Endodermal cell (in vitro differentiated cells): ENCODE data around the gene CFL1. TPM values are rescaled to one million over a fixed set of nuclear protein-coding genes. Genes with fewer than 3 reads are reported as not detected.

ENCODE experiments used
- DNase-seq: peaks from one replicate; pipeline ENCODE4 v3.0.0-alpha.2; 2017
- H3K27ac ChIP-seq: 2 replicates; pipeline ENCODE4 v1.5.1; 2013; ENCODE audit warnings: mild to moderate bottlenecking, low read depth, low read length, moderate library complexity
- H3K27me3 ChIP-seq: 2 replicates; pipeline ENCODE4 v1.6.1; 2013; ENCODE audit warnings: mild to moderate bottlenecking, low read length, moderate library complexity; ENCODE audit not compliant: insufficient read depth, control insufficient read depth, poor library complexity, severe bottlenecking
- H3K36me3 ChIP-seq: 2 replicates; pipeline ENCODE4 v1.7.0; 2013; ENCODE audit warnings: mild to moderate bottlenecking, low read length, moderate library complexity; ENCODE audit not compliant: control insufficient read depth, insufficient read depth
- H3K4me1 ChIP-seq: one replicate; pipeline ENCODE4 v1.7.0; 2013; ENCODE audit warnings: low read length; ENCODE audit not compliant: control insufficient read depth, insufficient read depth
- H3K4me3 ChIP-seq: 2 replicates; pipeline ENCODE4 v1.5.1; 2013; ENCODE audit warnings: mild to moderate bottlenecking, low read length, moderate library complexity
- H3K9ac ChIP-seq: 2 replicates; pipeline ENCODE4 v1.6.1; 2013; ENCODE audit warnings: mild to moderate bottlenecking, low read length, moderate library complexity; ENCODE audit not compliant: poor library complexity, severe bottlenecking; ENCODE audit errors: extremely low read depth
- H3K9me3 ChIP-seq: 2 replicates; pipeline ENCODE4 v1.6.1; 2013; ENCODE audit warnings: mild to moderate bottlenecking, low read length, moderate library complexity; ENCODE audit not compliant: control insufficient read depth
- H3K27ac Mint-ChIP-seq: 2 replicates; pipeline ENCODE4 v1.8.0; 2020; ENCODE audit warnings: mixed read lengths
- H3K27me3 Mint-ChIP-seq: 2 replicates; pipeline ENCODE4 v1.8.0; 2021; ENCODE audit warnings: mild to moderate bottlenecking, mixed read lengths; ENCODE audit not compliant: insufficient read depth
- H3K36me3 Mint-ChIP-seq: 2 replicates; pipeline ENCODE4 v1.8.0; 2020; ENCODE audit warnings: low read depth, mixed read lengths
- H3K4me1 Mint-ChIP-seq: 2 replicates; pipeline ENCODE4 v1.8.0; 2020; ENCODE audit warnings: mixed read lengths
- H3K4me3 Mint-ChIP-seq: 2 replicates; pipeline ENCODE4 v1.8.0; 2020; ENCODE audit warnings: mild to moderate bottlenecking, moderate library complexity, mixed read lengths
- H3K9me3 Mint-ChIP-seq: 2 replicates; pipeline ENCODE4 v1.8.0; 2020; ENCODE audit warnings: mild to moderate bottlenecking, mixed read lengths
- WGBS, 2 experiments: methylation state at CpG; one replicate each; pipeline versions ENCODE4 v1.1.5 to v1.1.7; 2013; ENCODE audit warnings: missing lambda C conversion rate in 2 of 2, mixed read lengths in 1 of 2; ENCODE audit not compliant: insufficient coverage in 1 of 2, insufficient read length in 1 of 2; 5-methylcytosine and 5-hydroxymethylcytosine counted together
- total RNA-seq, 2 donors: library from RNA; stranded (reverse); fragmentation: NEBNext Ultra II Directional in 1 of 2; extraction: Animal tissue kit (Norgen Biotek cat#: 25700) in 1 of 2; gene quantifications; 2 replicates in 1 of 2; 3 replicates in 1 of 2; pipeline ENCODE4 v1.2.1, GENCODE V29; 2021
- TF ChIP-seq, protein P1 (sequence below): fragments of 200-600 bp; sonication (generic); conservative IDR thresholded peaks from 2 replicates; pipeline ENCODE4 v1.5.0; 2021; ENCODE audit warnings: antibody characterized with exemption, mild to moderate bottlenecking

CFL1 gene
- total RNA-seq, 2 donors from 2014 or later = 1,218 to 1,284 TPM

DNA sequence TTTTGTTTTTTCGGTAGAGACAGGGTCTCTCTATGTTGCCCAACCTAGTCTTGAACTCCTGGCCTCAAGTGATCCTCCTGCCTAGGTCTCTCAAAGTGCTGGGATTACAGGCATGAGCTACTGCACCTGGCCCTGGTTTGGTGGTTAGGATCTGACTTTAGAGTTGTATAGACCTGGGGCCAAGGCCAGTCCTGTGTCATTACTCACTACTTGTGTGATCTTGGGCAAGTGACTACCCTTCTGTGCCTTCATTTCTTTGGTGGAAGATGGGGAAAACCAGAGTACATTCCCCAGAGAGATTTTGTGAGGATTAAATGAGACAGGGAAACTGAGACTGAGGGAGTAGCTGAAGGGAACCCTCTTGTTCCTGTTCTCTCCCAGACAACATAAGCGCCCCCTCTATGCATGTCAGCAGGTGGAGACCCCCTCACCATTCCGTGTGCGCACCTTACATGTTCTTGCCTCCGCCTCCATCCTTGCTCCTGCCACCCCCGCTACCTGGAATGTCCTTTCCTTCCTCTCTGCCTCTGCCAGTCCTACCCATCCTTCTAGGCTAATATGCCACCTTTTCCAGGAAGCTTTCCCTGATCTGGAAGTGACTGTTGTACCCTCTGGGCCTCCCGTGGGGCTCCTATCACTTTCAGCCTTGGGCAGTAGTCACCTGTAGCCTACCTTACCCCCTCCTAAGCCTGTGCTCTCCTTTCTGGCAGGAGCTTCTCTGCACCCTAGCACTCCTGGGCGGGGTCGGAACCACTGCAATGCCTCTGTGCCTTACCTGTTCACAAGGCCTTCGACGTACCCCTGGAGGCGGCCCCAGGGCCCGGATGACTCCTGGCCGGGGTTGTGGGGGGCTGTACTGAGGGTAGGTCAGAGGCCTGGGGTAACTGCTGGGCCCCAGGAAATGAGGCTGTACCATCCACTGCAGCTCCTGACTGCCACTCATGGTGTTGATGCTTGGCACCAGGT is 38.3 kb upstream of the CFL1 start:
- no peak for DNase-seq
- no peak overlapping the region for H3K27ac Mint-ChIP-seq
- no peaks in the 10 kb centered on the region for H3K36me3 ChIP-seq
- no peak overlapping the region for H3K4me3 Mint-ChIP-seq
- no peaks in the 10 kb centered on the region for H3K9me3 ChIP-seq
- peaks cover 33% of the 10 kb centered on the region for H3K27me3 ChIP-seq
- no peaks in the 10 kb centered on the region for H3K4me1 ChIP-seq
- 89 to 98% methylated on average over 10 to 14 of the region's 14 CpGs for WGBS, 2 experiments
- H3K9me3 Mint-ChIP-seq = no peaks in the 10 kb centered on the region
- peaks cover 54% of the 10 kb centered on the region for H3K27me3 Mint-ChIP-seq
- H3K4me3 ChIP-seq = no peak overlapping the region
- no peak overlapping the region for H3K27ac ChIP-seq
- no peaks in the 10 kb centered on the region for H3K36me3 Mint-ChIP-seq
- no peak overlapping the region for H3K9ac ChIP-seq
- peaks cover 11% of the 10 kb centered on the region for H3K4me1 Mint-ChIP-seq
- TF ChIP-seq, protein P1, sequence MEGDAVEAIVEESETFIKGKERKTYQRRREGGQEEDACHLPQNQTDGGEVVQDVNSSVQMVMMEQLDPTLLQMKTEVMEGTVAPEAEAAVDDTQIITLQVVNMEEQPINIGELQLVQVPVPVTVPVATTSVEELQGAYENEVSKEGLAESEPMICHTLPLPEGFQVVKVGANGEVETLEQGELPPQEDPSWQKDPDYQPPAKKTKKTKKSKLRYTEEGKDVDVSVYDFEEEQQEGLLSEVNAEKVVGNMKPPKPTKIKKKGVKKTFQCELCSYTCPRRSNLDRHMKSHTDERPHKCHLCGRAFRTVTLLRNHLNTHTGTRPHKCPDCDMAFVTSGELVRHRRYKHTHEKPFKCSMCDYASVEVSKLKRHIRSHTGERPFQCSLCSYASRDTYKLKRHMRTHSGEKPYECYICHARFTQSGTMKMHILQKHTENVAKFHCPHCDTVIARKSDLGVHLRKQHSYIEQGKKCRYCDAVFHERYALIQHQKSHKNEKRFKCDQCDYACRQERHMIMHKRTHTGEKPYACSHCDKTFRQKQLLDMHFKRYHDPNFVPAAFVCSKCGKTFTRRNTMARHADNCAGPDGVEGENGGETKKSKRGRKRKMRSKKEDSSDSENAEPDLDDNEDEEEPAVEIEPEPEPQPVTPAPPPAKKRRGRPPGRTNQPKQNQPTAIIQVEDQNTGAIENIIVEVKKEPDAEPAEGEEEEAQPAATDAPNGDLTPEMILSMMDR = no peak

DNA sequence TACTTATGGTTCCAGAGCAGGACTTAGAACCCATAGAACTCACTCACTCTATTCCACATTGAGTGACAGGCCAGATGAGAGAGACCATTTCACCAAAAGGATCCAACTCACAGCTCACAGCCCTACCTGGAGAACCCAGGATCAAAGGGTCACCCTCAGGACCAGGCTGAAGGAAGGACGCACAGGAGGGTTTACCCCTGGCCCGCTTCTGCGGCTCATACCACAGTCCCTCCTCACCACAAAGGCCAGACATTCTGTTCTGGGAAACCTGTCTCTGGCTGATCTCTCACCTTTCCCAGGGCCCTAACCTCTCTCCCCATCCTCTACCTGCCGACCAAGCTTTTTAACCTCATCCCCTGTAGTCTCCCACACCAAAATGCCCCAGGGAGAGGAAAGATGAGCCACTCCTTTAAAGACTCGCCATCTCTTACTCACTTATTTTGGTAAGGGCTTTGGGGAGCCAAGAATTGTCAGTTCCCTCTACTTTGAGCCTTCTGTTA is 37.6 kb upstream of the CFL1 start:
- Mint-ChIP-seq H3K4me1 (peaks cover 11% of the 10 kb centered on the region), H3K27me3 (peaks cover 46% of the 10 kb centered on the region), H3K27ac (no peak overlapping the region), H3K36me3 (no peaks in the 10 kb centered on the region), H3K9me3 (no peaks in the 10 kb centered on the region), H3K4me3 (no peak overlapping the region)
- Histone ChIP-seq H3K4me1 (no peaks in the 10 kb centered on the region), H3K4me3 (no peak overlapping the region), H3K27me3 (peaks cover 25% of the 10 kb centered on the region), H3K27ac (no peak overlapping the region), H3K9me3 (no peaks in the 10 kb centered on the region), H3K9ac (no peak overlapping the region), H3K36me3 (no peaks in the 10 kb centered on the region)
- no peak for DNase-seq
- 89% methylated on average over 5 of the region's 5 CpGs; no CpG with 5 or more reads in 1 of the 2 experiments for WGBS, 2 experiments
- TF ChIP-seq, protein P1 = no peak

DNA sequence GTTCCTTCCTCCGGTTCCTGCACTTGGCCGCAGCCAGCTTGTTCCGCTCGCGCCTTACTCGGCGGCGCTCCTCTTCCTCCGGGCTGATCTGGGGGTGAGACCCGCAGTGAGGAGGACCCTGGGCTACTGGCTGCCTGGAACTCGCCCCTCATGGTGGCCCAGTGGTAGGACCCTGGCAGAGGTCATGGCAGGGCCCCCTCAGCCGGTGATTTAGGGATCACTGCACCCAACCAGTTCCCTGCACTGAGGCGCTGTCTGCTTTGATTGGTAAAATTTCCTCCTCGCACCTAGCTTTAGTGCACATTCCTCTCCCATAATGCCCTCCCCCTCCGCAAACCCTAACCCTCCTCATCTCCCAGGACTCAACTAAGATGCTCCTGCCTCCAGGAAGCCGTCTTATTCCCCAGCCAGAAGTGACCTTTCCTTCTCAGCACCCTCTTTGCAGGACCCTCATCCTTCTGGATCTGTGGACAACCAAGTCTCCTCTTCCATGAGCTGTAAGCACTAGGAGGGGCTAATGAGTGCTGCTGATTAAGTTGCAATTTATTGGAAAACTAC is 36.1 kb upstream of the CFL1 start:
- Mint-ChIP-seq H3K27ac (no peak overlapping the region), H3K9me3 (no peaks in the 10 kb centered on the region), H3K27me3 (peaks cover 47% of the 10 kb centered on the region), H3K4me3 (no peak overlapping the region), H3K4me1 (peaks cover 21% of the 10 kb centered on the region), H3K36me3 (no peaks in the 10 kb centered on the region)
- H3K4me1 ChIP-seq = no peaks in the 10 kb centered on the region
- H3K9ac ChIP-seq = no peak overlapping the region
- no peaks in the 10 kb centered on the region for H3K36me3 ChIP-seq
- peaks cover 12% of the 10 kb centered on the region for H3K27me3 ChIP-seq
- no peak for DNase-seq
- no peak overlapping the region for H3K4me3 ChIP-seq
- no peak overlapping the region for H3K27ac ChIP-seq
- TF ChIP-seq, protein P1 = no peak
- WGBS, 2 experiments = 90 to 93% methylated on average over 6 to 16 of the region's 16 CpGs
- H3K9me3 ChIP-seq = no peaks in the 10 kb centered on the region
